ENCODE measurements around the gene GPD1L.

GRCh38 chr3:32120471-32120870 lies 14.1 kb downstream of the GPD1L start:
- no peak for TF ChIP-seq CTCF (tag by site-specific recombination; IDR thresholded peaks at IDR 0.05)
- no peak for TF ChIP-seq ZNF18 (tag by site-specific recombination; IDR thresholded peaks at IDR 0.05)
- TF ChIP-seq ZBTB49 (tag by site-specific recombination; IDR thresholded peaks at IDR 0.05; ENCODE audit: low read depth), result no peak
- TF ChIP-seq ZNF624 (tag by site-specific recombination; IDR thresholded peaks at IDR 0.05), result no peak
- no peak for TF ChIP-seq PRDM4 (tag by site-specific recombination; IDR thresholded peaks at IDR 0.05)
- TF ChIP-seq ZNF747 (tag by site-specific recombination; IDR thresholded peaks at IDR 0.05), result no peak
- no peak for TF ChIP-seq ZNF175 (tag by site-specific recombination; IDR thresholded peaks at IDR 0.05)
- no peak for TF ChIP-seq PATZ1 (tag by site-specific recombination; IDR thresholded peaks at IDR 0.05)
- TF ChIP-seq BCL11B (tag by site-specific recombination; IDR thresholded peaks at IDR 0.05; ENCODE audit: low read depth), result no peak
- TF ChIP-seq ZNF510 (tag by site-specific recombination; IDR thresholded peaks at IDR 0.05; ENCODE audit: insufficient replicate concordance), result no peak
- TF ChIP-seq PBX3 (CRISPR knock-in tag; IDR thresholded peaks at IDR 0.05), result no peak
